ENCODE data around the gene PDE3A.
"Not testable (repeated sequence)": the region's sequence is repeated elsewhere in the genome, so short reads cannot be mapped to it uniquely, and the experiment has no call there.

Gene PDE3A

DNA sequence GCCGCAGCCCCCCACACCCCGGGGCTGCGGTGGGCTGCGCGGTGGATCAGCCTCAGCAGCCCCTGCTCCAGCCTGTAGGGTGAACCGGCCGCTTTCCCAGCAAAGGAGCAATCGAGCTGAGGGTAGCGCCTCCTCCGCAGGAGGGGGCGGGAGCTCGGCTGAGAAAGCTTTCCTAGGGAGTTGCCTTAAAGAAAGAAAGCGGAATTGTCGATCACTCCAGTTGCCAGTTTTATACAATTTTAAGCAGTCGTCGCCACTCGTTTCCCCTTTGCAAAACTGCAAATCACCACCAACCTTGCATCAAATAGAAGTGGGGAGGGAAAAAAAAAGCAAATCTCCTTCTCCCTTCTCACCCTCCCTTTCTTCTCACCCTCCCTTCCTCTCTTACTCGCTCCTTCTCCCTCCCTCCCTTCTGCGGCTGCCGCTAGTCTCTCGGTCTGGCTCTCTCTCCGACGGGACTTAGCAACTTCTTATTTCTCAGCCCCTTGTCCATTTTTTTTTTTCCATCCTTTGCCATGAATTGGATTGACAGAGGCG lies at the start of gene PDE3A:
TSS of gene PDE3A (plus strand) at position 424 of the 537 bp plus-strand sequence. CDS start 748 bp downstream, outside the sequence.
- DNase-seq (ENCODE audit: extremely low read depth in 1 of 2, low read depth in 1 of 2) = no peak

GRCh38 chr12:20319366-20319765 lies 49.0 kb upstream of the PDE3A start:
- no peak for DNase-seq (ENCODE audit: extremely low read depth in 1 of 2, low read depth in 1 of 2)

DNA sequence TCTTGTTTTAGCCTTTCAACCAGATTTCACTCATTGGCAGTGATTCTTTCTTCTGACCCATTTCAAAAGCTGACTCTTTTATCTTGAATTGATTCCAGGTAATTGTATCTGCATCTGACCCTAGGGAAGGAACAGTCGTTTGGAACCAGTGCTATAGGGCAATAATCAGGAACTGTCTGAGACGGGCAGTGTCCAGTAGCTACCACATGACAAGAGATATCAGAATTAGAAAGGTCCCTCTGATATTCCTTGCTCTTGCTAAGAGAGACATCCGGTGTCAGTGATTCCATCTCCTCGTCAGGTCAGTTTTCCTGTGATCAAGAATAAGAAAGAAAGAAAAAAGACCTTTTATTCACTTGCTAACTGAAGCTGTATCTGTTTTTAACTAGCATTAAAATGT lies 47.8 kb upstream of the PDE3A start:
- no peak for DNase-seq (ENCODE audit: extremely low read depth in 1 of 2, low read depth in 1 of 2)

DNA sequence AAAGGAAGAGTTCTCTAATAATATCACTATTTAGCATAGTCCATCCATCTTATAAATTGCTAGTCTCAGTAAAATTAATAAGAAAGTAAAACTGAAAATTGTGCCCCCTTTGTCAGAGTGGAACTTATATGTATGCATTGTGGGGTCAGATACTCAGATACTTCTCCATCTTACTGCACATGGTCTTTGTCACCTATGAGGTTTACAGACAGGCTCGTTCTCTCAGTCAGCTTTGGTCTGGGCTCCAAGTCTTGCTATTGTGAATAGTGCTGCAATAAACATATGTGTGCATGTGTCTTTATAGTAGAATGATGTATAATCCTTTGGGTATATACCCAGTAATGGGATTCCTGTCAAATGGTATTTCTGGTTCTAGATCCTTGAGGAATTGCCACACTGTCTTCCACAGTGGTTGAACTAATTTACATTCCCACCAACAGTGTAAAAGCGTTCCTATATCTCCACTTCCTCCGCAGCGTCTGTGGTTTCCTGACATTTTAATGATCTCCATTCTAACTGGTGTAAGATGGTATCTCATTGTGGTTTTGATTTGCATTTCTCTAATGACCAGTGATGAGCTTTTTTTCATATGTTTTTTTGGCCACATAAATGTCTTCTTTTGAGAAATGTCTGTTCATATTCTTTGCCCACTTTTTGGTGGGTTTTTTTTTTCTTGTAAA lies 37.4 kb upstream of the PDE3A start:
- DNase-seq (ENCODE audit: extremely low read depth in 1 of 2, low read depth in 1 of 2) = not testable (repeated sequence)

- DNase-seq (ENCODE audit: extremely low read depth in 1 of 2, low read depth in 1 of 2) = no peak
Observed at GRCh38 chr12:20339060-20339459, 29.3 kb upstream of the PDE3A start.

GRCh38 chr12:20342111-20342510 lies 26.2 kb upstream of the PDE3A start:
- DNase-seq (ENCODE audit: extremely low read depth in 1 of 2, low read depth in 1 of 2) = no peak

DNA sequence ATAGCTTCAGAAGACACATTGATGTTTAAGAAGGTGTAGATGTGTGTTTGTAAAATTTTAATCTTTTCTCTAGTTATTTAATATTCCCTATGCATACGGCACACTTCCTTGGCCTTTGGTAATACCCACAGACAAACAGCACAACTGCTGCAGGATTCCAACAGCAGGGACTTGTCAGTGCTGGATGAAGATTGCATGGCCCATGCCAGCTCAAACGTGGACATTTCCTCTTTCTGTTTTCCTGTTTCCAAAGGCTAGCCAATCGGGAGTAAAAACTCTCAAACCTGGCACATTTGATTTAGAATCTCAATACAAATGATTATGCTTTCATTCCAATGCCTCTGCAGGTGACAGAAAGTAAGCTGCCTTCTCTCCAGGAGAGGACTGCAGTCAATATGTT lies 22.5 kb upstream of the PDE3A start:
- DNase-seq (ENCODE audit: extremely low read depth in 1 of 2, low read depth in 1 of 2) = no peak

DNA sequence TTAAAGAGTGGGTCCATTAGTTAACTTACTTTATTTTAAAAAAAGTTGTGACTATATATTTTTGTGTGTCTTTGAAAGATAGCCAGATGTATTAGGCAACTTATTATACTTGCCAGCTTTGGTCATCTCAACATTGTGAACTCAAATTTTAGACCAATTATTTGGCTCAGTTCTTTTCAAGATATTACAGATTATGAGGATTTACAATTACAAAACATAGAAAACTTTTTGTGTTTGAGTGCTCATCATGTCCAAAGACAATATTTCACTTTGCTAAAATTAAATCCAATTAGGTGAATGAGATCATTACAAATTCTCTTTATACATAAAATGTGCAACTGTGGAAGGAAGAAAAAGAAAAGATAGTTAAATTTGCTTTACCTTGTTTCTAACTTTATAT lies 18.3 kb upstream of the PDE3A start:
- no peak for DNase-seq (ENCODE audit: extremely low read depth in 1 of 2, low read depth in 1 of 2)

DNA sequence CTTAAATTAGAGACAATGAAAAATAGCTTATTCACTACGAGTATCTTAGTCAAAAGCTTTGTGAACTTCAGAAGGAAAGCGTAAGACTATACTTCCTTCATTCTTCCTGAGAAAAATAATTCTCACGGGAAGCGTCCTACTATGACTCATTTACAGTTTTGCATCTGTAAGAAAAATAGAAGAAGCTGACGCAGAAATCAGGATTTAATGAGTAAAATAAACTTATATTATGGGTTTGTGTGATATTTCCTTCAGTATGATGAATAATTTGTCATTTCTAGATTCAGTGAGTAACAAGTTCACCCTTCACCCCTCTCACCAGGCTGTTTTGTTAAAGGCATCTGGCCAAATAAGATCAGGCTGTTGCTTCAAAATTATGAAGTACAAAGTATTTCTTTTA lies 17.8 kb upstream of the PDE3A start:
- no peak for DNase-seq (ENCODE audit: extremely low read depth in 1 of 2, low read depth in 1 of 2)

DNA sequence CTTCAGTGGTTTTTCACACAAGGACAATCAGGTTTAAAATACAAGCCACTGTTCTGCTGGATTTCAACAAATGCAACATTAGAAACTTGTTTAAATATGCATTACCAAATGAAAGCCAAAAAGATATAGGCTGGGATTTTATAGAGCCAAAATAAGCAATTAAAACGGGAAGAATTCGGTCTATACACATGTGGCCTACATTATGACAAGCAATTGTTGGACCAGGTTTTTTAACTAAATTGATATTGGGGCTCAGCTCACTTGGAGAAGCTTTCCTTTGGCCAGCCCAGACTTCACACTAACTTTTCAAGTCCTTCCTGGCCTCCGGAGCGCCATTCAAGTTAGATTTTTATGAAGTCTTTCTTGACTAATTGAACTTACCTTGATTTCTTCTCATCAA lies 16.9 kb upstream of the PDE3A start:
- no peak for DNase-seq (ENCODE audit: extremely low read depth in 1 of 2, low read depth in 1 of 2)

- no peak for DNase-seq (ENCODE audit: extremely low read depth in 1 of 2, low read depth in 1 of 2)
Observed at GRCh38 chr12:20356048-20356447, 12.3 kb upstream of the PDE3A start.

DNA sequence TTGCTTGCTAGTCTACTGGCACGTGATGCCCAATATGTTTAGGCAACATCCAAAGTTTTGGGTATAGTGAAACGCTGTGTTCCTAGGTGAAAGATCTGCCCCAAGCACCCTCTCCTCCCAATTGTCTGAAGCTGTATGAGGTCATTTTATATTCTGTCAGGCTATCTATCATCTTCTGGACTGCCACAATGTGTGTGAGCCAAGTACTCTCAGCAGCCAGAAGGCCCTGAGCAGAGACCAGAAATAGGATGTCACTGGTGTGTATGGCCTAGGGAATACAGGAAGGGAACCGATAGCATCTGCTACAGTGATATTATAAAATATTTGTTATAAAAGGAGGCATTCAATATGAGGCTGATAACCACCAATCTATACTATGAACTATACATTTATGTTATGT lies 7.9 kb upstream of the PDE3A start:
- no peak for DNase-seq (ENCODE audit: extremely low read depth in 1 of 2, low read depth in 1 of 2)

GRCh38 chr12:20361416-20361815 lies 6.9 kb upstream of the PDE3A start:
- DNase-seq (ENCODE audit: extremely low read depth in 1 of 2, low read depth in 1 of 2) = no peak

DNA sequence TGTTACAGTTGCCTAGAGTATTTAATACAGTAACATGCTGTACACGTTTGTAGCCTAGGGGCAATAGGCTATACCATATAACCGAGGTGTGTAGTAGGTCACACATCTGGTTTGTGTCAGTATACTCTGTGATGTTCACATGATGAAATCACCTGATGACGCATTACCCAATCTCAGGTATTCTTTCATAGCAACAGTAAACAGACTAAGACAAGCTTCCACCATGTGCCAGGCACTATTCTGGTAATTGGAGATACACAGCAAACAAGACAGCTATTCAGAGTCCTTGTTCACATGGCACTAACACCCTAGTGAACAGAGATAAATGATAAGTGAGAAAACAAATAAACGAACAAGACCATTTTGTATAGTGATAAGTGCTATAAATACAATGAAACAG lies 3.8 kb upstream of the PDE3A start:
- DNase-seq (ENCODE audit: extremely low read depth in 1 of 2, low read depth in 1 of 2) = no peak

DNA sequence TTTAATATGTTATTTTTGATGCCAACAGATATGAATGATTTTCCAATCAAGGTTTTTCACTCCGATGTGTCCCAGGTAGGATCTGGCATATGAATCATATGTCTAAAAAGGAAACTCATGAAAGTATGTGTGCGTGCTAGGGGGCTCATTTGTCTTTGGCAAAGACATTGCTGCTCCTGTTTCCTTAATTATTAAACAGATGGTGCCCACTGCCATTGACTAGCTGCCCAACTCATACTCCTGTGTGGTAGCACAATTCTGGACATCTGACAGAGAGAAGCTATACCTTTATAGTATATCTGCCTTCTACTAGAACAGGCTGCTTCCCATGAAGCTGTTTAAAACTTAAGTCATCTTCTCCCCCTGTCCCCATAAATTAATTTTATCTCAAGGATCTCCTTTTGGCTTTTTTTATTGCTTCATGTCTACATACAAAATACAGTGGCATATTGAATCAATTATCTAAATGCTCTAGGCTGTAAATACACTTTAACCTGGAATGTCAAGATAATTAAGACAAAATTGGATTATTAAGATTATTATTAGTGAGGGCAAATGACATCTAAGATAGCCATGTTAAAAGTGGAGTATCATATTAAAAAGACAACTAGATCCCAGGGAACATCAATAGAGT lies 1.4 kb upstream of the PDE3A start:
- no peak for DNase-seq (ENCODE audit: extremely low read depth in 1 of 2, low read depth in 1 of 2)

DNA sequence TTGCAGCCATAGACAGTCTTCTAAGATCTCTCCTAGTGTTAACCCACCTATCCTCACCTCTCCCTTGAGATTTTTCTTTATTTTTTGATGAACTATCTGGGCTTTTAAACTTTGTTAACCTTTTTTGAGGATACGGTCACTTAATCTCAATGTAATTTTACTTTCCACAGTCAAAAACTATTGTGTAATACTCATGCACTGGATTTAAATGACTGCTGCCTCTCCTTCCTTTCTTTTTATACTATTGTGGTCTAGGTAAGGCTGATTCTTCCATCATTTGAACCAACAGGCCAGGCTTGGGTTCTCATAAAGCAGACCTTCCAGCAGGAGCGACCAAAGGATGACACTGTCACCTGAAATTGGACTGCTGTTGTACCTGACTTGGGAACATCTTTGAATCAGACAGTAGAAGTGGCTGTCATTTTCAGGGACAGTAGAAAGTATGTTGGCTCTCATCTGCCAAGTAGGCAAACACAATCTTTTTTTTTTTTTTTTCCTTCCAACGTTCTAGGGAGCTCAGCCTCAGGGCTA lies 689 bp upstream of the PDE3A start:
- no peak for DNase-seq (ENCODE audit: extremely low read depth in 1 of 2, low read depth in 1 of 2)

DNA sequence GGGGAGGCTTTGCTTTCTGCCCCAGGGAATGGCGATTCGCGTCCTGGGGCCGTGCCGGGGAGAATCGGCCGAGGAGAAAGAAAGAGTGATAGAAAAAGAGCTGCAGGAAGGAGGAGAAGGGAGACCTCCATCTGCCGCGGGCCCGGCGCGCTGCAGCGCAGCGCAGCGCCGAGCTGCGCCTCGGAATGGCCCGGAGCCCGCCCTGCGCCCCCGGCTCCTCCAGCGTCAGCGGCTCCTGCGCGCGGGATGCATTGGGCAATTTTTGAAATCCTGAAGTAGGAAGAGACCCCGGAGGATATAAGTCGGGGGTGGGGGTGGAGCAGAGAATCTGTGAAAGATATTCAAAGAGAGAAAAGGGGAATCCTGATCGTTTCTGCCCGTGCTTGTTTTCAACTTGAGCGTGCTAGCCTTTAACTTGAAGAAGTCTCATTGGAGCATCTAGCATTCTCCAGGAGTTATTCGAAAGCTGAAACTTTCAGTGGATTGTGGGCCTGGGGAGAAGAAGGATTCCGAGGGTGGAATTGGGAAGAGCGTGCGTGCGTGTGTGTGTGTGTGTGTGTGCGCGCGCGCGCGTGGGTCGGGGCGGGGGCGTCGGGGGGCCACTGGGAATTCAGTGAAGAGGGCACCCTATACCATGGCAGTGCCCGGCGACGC lies 441 bp downstream of the PDE3A start:
- no peak for DNase-seq (ENCODE audit: extremely low read depth in 1 of 2, low read depth in 1 of 2)

- no peak for DNase-seq (ENCODE audit: extremely low read depth in 1 of 2, low read depth in 1 of 2)
Observed at GRCh38 chr12:20369305-20370013, 1.1 kb downstream of the PDE3A start.

DNA sequence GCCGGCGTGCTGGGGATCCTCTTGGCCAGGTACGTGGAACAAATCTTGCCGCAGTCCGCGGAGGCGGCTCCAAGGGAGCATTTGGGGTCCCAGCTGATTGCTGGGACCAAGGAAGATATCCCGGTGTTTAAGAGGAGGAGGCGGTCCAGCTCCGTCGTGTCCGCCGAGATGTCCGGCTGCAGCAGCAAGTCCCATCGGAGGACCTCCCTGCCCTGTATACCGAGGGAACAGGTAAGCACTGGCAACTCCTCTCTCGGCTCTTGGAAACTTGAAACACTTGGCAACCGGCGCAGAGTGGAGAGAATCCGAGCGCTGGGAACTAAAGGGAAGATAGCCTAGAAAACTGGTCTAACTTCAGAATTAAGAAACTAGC lies 1.7 kb downstream of the PDE3A start:
- no peak for DNase-seq (ENCODE audit: extremely low read depth in 1 of 2, low read depth in 1 of 2)

DNA sequence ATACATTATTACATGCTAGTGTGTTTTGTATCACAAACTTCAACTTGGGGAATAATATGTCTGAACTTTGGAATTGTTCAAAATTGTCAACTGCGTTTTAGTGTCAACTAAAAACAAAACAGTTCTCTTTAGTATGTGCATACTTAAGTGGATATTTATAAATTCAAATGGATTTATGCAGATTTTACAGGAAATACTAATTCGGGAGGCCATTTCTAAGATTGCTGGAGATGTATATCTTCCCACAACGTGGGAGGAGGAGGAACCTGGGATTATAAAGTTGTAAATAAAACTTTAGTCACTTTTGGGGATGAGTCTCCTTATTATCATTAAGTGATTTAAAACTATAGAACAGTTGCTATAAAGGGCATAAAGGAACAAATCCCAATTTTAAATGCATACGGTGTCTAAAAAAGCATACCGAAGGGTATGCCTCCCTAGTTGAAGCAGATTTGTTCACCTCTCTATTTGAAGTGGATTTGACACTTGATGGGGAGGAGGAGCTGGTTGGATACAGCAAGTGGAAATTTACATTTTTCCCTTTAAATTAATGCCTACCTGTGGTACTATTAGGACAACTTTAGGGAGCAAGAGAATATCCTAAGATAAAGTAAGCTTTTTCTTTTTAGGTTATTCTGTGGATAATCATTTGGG lies 2.7 kb downstream of the PDE3A start:
- no peak for DNase-seq (ENCODE audit: extremely low read depth in 1 of 2, low read depth in 1 of 2)
